Mesodermal cell (in vitro differentiated cells): Measurements from ENCODE around the gene PTGS1.

Experiments used
- H3K27ac ChIP-seq: 2 replicates; pipeline ENCODE4 v1.7.0; 2013; ENCODE audit warnings: mild to moderate bottlenecking, low read depth, low read length, moderate library complexity; ENCODE audit not compliant: severe bottlenecking
- H3K36me3 ChIP-seq: 2 replicates; pipeline ENCODE4 v1.7.1; 2013; ENCODE audit warnings: mild to moderate bottlenecking, low read length, moderate library complexity; ENCODE audit not compliant: control insufficient read depth, insufficient read depth
- H3K4me1 ChIP-seq: one replicate; pipeline ENCODE4 v1.7.1; 2013; ENCODE audit warnings: mild to moderate bottlenecking, low read length; ENCODE audit not compliant: insufficient read depth, control insufficient read depth, poor library complexity, severe bottlenecking
- H3K4me3 ChIP-seq: 2 replicates; pipeline ENCODE4 v1.7.0; 2013; ENCODE audit warnings: low read length, control low read depth, mild to moderate bottlenecking; ENCODE audit not compliant: insufficient read depth, poor library complexity, severe bottlenecking; ENCODE audit errors: extremely low read depth
- H3K9me3 ChIP-seq: 2 replicates; pipeline ENCODE4 v1.7.1; 2013; ENCODE audit warnings: mild to moderate bottlenecking, low read length, moderate library complexity; ENCODE audit not compliant: control insufficient read depth
- WGBS, 2 experiments: methylation state at CpG; one replicate each; pipeline ENCODE4 v1.1.5; 2013; ENCODE audit warnings: missing lambda C conversion rate in 2 of 2; ENCODE audit not compliant: insufficient coverage in 2 of 2; 5-methylcytosine and 5-hydroxymethylcytosine counted together

PTGS1 gene

DNA sequence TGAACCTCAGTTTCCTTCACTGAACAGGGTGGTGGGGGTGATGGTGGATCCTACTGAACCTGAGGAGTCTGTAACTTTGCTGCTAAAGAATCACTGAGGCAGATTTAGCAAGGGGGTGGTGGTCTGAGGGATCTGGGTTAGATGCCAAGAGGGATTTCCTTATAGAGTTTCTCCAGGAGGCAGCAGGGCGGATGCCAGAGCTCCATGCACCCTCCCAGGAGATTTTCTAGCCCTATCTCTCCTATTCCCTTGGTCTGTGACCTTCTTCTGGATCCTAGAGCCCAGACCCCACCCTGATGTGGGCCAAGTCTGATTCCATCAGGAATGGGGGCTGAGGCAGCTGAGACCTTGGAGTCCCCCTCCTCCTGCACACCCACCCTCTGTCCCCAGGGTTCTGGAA is 6.0 kb downstream of the PTGS1 start:
- 100% methylated on average over 1 of the region's 1 CpG; no CpG with 5 or more reads in 1 of the 2 experiments for WGBS, 2 experiments
- Histone ChIP-seq H3K4me1 (peaks cover 9% of the 10 kb centered on the region), H3K9me3 (peaks cover 12% of the 10 kb centered on the region), H3K4me3 (no peak overlapping the region), H3K36me3 (no peaks in the 10 kb centered on the region), H3K27ac (no peak overlapping the region)

DNA sequence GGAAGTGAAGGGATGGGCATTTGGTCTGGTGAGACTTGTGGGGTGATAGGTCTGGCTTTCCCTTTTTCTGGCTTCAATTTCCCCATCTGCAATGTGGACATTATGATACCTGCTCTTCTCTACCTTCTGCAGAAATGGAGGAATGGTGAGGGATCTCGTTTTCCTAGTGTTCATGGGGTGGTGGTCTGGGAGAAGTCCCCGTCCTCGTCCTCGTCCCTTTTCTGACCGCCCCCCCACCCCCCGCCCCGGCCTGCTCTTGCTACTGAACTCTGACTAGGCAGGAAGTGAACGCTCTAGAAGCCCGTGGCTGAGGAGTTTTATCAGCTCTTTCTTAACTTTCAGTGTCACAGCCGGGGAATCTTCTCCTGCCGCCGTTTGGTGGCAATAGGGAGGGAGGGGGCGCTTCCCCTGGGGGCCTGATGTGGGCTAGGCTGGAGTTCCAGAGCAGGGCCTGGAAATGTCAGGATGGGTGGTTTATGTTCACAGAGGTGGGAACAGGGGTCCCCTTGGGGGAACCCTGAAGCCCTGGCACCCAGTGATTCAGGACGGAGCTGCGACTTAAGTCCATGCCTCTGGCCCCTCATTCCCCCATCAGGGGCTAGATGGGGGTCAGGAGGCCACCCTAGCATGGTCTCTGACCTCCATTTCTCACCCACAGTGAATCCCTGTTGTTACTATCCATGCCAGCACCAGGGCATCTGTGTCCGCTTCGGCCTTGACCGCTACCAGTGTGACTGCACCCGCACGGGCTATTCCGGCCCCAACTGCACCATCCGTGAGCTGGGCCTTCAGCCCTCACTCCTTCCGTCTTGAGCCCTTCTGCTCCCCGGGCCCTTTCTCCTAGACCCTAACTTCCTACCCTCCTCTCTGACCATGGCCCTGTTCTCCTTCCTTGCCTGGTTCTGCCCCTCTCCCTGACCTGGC is 6.7 kb downstream of the PTGS1 start:
- Histone ChIP-seq H3K9me3 (peaks cover 12% of the 10 kb centered on the region), H3K4me3 (no peak overlapping the region), H3K27ac (no peak overlapping the region), H3K36me3 (no peaks in the 10 kb centered on the region), H3K4me1 (peaks cover 9% of the 10 kb centered on the region)
- 84 to 96% methylated on average over 12 of the region's 24 CpGs for WGBS, 2 experiments

- Histone ChIP-seq H3K9me3 (peaks cover 12% of the 10 kb centered on the region), H3K36me3 (no peaks in the 10 kb centered on the region), H3K4me1 (peaks cover 10% of the 10 kb centered on the region), H3K27ac (no peak overlapping the region), H3K4me3 (no peak overlapping the region)
- WGBS, 2 experiments: 95% methylated on average over 4 to 8 of the region's 8 CpGs
Observed at GRCh38 chr9:122378236-122378635, 7.4 kb downstream of the PTGS1 start.

GRCh38 chr9:122379340-122379739 is 8.5 kb downstream of the PTGS1 start:
- Histone ChIP-seq H3K36me3 (no peaks in the 10 kb centered on the region), H3K27ac (no peak overlapping the region)
- 73 to 86% methylated on average over 1 of the region's 1 CpG for whole genome bisulfite sequencing, 2 experiments

GRCh38 chr9:122380293-122380692 is 9.5 kb downstream of the PTGS1 start:
- peaks cover 12% of the 10 kb centered on the region for H3K9me3 ChIP-seq
- WGBS, 2 experiments: 100% methylated on average over 1 of the region's 4 CpGs; no CpG with 5 or more reads in 1 of the 2 experiments
- H3K36me3 ChIP-seq: no peaks in the 10 kb centered on the region
- H3K4me1 ChIP-seq: peaks cover 17% of the 10 kb centered on the region
- no peak overlapping the region for H3K4me3 ChIP-seq
- no peak overlapping the region for H3K27ac ChIP-seq

More at GRCh38 chr9:122379340-122379739, 8.5 kb downstream of the PTGS1 start:
- peaks cover 21% of the 10 kb centered on the region for H3K4me1 ChIP-seq
- no peak overlapping the region for H3K4me3 ChIP-seq
- peaks cover 12% of the 10 kb centered on the region for H3K9me3 ChIP-seq

DNA sequence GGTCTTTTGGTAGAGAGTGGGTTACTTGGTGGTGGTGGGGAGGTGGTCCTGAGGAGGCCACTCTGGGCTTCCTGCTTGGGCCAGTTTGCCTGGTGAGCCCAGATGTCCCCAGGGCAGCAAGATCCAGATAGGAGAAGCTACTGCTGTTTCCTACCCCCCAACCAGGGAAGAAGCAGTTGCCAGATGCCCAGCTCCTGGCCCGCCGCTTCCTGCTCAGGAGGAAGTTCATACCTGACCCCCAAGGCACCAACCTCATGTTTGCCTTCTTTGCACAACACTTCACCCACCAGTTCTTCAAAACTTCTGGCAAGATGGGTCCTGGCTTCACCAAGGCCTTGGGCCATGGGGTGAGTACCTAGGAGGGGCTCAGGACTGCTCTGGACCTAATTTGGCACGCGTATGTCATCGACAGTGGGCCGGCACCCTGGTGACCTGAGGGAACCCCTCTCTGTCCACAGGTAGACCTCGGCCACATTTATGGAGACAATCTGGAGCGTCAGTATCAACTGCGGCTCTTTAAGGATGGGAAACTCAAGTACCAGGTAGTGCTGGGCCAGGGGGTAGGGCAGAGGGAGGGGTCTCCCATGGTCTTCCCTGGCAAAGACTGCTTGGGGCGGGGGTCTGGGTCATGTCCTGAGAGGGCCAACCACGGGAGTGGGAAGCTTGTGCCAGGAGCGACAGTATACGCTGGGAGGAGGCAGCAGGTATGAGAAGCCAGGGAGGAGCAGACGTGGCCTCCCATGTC is 10.6 kb downstream of the PTGS1 start:
- Histone ChIP-seq H3K9me3 (peaks cover 12% of the 10 kb centered on the region), H3K36me3 (no peaks in the 10 kb centered on the region)
- 94 to 95% methylated on average over 11 to 13 of the region's 14 CpGs for WGBS, 2 experiments

DNA sequence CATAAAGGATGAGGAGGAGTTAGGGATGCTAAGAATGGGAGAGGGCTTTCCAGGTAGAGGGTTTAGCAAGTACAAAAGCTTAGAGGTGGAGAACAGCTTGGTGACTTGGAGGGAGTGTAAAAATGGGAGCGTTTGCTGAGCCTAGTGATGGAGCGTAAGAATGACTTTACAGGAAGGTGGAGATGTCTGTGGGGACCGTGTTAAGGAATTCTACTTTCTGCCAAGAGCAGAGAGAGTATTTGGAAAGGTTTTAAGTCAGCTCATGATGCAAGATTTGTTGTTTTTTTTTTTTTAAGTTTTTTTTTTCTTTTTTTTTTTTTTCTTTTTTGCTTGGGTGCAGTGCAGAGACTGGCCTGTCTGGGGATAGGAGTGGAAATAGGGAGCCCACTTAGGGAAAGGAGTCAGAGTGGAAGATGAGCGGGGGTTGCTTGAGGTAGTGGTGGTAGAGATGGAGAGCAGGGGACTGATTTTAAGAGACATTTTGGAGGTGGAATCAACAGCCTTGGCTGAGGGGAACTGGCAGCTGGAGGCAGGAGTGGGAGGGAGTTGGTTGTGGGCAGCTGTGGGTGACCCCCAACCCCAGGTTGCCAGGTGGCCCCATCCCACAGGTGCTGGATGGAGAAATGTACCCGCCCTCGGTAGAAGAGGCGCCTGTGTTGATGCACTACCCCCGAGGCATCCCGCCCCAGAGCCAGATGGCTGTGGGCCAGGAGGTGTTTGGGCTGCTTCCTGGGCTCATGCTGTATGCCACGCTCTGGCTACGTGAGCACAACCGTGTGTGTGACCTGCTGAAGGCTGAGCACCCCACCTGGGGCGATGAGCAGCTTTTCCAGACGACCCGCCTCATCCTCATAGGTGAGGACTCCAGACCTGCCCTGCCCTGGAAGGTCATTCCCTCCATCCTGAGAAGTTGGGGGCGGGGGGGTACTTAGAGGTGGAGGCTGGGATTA is 12.4 kb downstream of the PTGS1 start:
- H3K9me3 ChIP-seq: peaks cover 12% of the 10 kb centered on the region
- H3K36me3 ChIP-seq: no peaks in the 10 kb centered on the region
- peaks cover 14% of the 10 kb centered on the region for H3K4me1 ChIP-seq
- no peak overlapping the region for H3K27ac ChIP-seq
- WGBS, 2 experiments: 89 to 97% methylated on average over 10 to 12 of the region's 16 CpGs
- no peak overlapping the region for H3K4me3 ChIP-seq

More for the DNA sequence above, 10.6 kb downstream of the PTGS1 start:
- Histone ChIP-seq H3K4me3 (no peak overlapping the region), H3K4me1 (peaks cover 14% of the 10 kb centered on the region), H3K27ac (no peak overlapping the region)

DNA sequence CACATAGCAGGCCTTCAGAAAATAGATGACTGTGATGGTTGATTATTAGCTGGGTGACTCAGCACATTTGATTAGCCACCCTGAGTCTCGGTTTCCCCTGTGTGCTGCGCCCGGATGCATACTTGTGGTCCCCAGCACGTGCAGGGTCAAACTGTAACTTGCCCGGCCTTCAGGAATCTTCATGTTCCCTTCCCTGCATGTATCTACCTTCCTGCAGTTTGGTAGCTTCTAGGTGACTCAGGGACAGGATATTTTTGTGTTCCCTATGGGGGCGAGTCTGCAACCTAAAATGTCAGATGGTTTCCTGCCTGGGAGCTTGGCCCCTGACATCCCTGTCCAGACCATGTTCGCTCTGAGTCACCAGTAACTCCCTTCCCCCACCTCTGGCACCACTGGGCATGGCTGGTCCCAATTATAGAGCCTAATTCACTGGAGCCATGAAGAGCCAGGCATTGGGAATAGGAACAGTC is 13.2 kb downstream of the PTGS1 start:
- Histone ChIP-seq H3K9me3 (peaks cover 10% of the 10 kb centered on the region), H3K4me1 (peaks cover 14% of the 10 kb centered on the region), H3K36me3 (no peaks in the 10 kb centered on the region), H3K4me3 (no peak overlapping the region), H3K27ac (no peak overlapping the region)
- 92 to 93% methylated on average over 6 of the region's 7 CpGs for WGBS, 2 experiments

DNA sequence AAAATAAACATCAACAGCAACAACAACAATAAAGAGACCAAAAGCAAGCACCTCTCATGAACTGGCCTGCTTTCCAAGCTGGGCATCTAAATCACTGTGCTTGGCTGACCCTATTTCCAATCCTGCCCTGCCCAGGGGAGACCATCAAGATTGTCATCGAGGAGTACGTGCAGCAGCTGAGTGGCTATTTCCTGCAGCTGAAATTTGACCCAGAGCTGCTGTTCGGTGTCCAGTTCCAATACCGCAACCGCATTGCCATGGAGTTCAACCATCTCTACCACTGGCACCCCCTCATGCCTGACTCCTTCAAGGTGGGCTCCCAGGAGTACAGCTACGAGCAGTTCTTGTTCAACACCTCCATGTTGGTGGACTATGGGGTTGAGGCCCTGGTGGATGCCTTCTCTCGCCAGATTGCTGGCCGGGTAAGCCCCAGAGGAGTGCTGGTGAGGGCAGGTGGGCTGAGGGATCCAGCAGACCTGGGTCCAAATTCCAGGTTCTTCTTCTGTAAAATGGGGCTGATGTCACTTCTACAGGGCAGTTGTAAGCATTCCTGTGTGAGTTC is 15.6 kb downstream of the PTGS1 start:
- 91 to 95% methylated on average over 7 of the region's 8 CpGs for WGBS, 2 experiments
- Histone ChIP-seq H3K4me1 (peaks cover 14% of the 10 kb centered on the region), H3K4me3 (no peak overlapping the region), H3K9me3 (no peaks in the 10 kb centered on the region), H3K27ac (no peak overlapping the region), H3K36me3 (no peaks in the 10 kb centered on the region)

DNA sequence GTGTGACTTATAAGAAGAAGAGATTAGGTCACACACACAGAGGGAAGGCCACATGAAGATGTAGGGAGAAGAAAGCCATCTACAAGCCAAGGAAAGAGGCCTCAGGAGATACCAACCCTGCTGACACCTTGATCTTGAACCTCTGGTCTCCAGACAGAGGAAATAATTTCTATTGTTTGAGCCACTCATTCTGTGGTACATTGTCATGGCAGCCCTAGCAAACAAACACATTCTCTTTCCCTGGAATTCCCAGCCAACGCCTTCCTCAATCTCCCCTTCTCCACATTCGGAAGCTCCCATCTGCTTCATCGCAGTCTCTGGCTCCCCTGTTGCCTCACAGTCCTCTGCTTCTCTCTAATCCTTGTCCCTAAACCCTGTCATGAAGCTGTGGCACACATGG is 16.7 kb downstream of the PTGS1 start:
- no peaks in the 10 kb centered on the region for H3K36me3 ChIP-seq
- H3K9me3 ChIP-seq: no peaks in the 10 kb centered on the region
- 87 to 95% methylated on average over 3 of the region's 3 CpGs for WGBS, 2 experiments
- H3K4me1 ChIP-seq: peaks cover 14% of the 10 kb centered on the region
- H3K27ac ChIP-seq: no peak overlapping the region
- no peak overlapping the region for H3K4me3 ChIP-seq
